K562 (cell line): ENCODE results near the gene LAPTM5. TPM values are rescaled to one million over a fixed set of nuclear protein-coding genes. Genes with fewer than 3 reads are reported as not detected.

Experiments
- ARID2 ChIP-seq: fragments of 450-650 bp; IDR thresholded peaks from 2 replicates; pipeline ENCODE4 v1.6.1; 2017; ENCODE audit warnings: antibody characterized with exemption, mild to moderate bottlenecking
- CREB3 ChIP-seq: fragments of 450-650 bp; conservative IDR thresholded peaks from 2 replicates; pipeline ENCODE4 v1.6.1; 2016; ENCODE audit warnings: missing genetic modification characterization, low read depth, mild to moderate bottlenecking, missing compliant biosample characterization, moderate library complexity
- HES1 ChIP-seq: fragments of 450-650 bp; IDR thresholded peaks from 2 replicates; pipeline ENCODE4 v1.6.1; 2016; ENCODE audit warnings: low read depth, mild to moderate bottlenecking, moderate library complexity
- LCOR ChIP-seq: sonication (generic); formaldehyde crosslinking; IDR thresholded peaks from 2 replicates; pipeline ENCODE4 v1.8.0; 2022; ENCODE audit warnings: mild to moderate bottlenecking, missing genetic modification reagents
- MAFG ChIP-seq: fragments of 450-650 bp; conservative IDR thresholded peaks from 2 replicates; pipeline ENCODE4 v1.6.1; 2016; ENCODE audit warnings: missing genetic modification characterization, missing compliant biosample characterization
- NCOA4 ChIP-seq: fragments of 450-650 bp; IDR thresholded peaks from 2 replicates; pipeline ENCODE4 v1.6.1; 2018; ENCODE audit warnings: mild to moderate bottlenecking; ENCODE audit not compliant: partially characterized antibody
- NR2C1 ChIP-seq, 2 experiments: fragments of 450-650 bp; IDR thresholded peaks; 2 replicates each; pipeline ENCODE4 v1.6.1; 2017; ENCODE audit warnings: mild to moderate bottlenecking in 2 of 2, antibody characterized with exemption in 1 of 2, inconsistent platforms in 1 of 2, missing compliant biosample characterization in 1 of 2, missing genetic modification characterization in 1 of 2
- POLR2AphosphoS5 ChIP-seq: IDR thresholded peaks from 2 replicates; pipeline ENCODE4 v1.6.1; 2011; ENCODE audit warnings: mild to moderate bottlenecking, low read depth, low read length, moderate library complexity; ENCODE audit not compliant: control insufficient read depth, insufficient read depth
- RERE ChIP-seq: sonication (generic); formaldehyde crosslinking; IDR thresholded peaks from 2 replicates; pipeline ENCODE4 v1.8.0; 2023; ENCODE audit warnings: missing genetic modification reagents, mild to moderate bottlenecking, borderline replicate concordance
- SRSF7 ChIP-seq: fragments of 200-400 bp; formaldehyde crosslinking; optimal IDR thresholded peaks from 2 replicates; pipeline ENCODE3; 2017; ENCODE audit warnings: mild to moderate bottlenecking, low read depth, low read length
- TAF9B ChIP-seq: fragments of 450-650 bp; IDR thresholded peaks from 2 replicates; pipeline ENCODE4 v1.6.1; 2018; ENCODE audit warnings: mild to moderate bottlenecking; ENCODE audit not compliant: partially characterized antibody
- TEAD1 ChIP-seq, 2 experiments: fragments of 450-650 bp in 1 of 2; sonication (generic) in 1 of 2; formaldehyde crosslinking; IDR thresholded peaks; 2 replicates each; pipeline versions ENCODE4 v1.4.0 to v1.8.0; 2020 to 2022; ENCODE audit warnings: mild to moderate bottlenecking in 2 of 2, missing genetic modification reagents in 1 of 2
- VEZF1 ChIP-seq: fragments of 200-800 bp; sonication (Bioruptor generic); IDR thresholded peaks from 2 replicates; pipeline ENCODE4 v1.6.1; 2017; ENCODE audit warnings: missing genetic modification characterization, missing compliant biosample characterization
- ZBTB17 ChIP-seq: fragments of 450-650 bp; formaldehyde crosslinking; IDR thresholded peaks from 2 replicates; pipeline ENCODE4 v1.4.0; 2020; ENCODE audit warnings: mild to moderate bottlenecking
- ZNF121 ChIP-seq: sonication (generic); formaldehyde crosslinking; conservative IDR thresholded peaks from 2 replicates; pipeline ENCODE4 v1.8.0; 2022; ENCODE audit warnings: missing genetic modification reagents
- ZNF232 ChIP-seq: sonication (generic); formaldehyde crosslinking; IDR thresholded peaks from 2 replicates; pipeline ENCODE4 v1.8.0; 2022; ENCODE audit warnings: mild to moderate bottlenecking, missing genetic modification reagents
- ZNF253 ChIP-seq: fragments of 250-450 bp; sonication (Bioruptor Pico); conservative IDR thresholded peaks from 2 replicates; pipeline ENCODE4 v1.6.1; 2021; ENCODE audit warnings: mild to moderate bottlenecking
- ZNF316 ChIP-seq: fragments of 450-650 bp; IDR thresholded peaks from 2 replicates; pipeline ENCODE4 v1.6.1; 2016
- polyA plus RNA-seq, 8 experiments: library from polyadenylated mRNA; depleted of rRNA in 4 of 8; stranded (reverse) in 5 of 8; unstranded in 3 of 8; fragments of >200 nt; fragmentation: Nextera tagmentation in 2 of 8; fragmentation: Illumina TruSeq in 1 of 8; extraction: Ambion mirVana in 2 of 8; extraction: Trizol in 1 of 8; gene quantifications; 2 replicates each; pipeline versions ENCODE4 v1.2.1 to v1.2.3, GENCODE V29; 2011 to 2014; ENCODE audit warnings: inconsistent platforms in 1 of 8, missing spikeins in 1 of 8
- total RNA-seq, 7 experiments: library from RNA; depleted of rRNA in 6 of 7; stranded (reverse); fragments of >200 nt in 6 of 7; fragmentation: Illumina TruSeq in 2 of 7; extraction: Trizol in 2 of 7; gene quantifications; 2 replicates each; pipeline versions ENCODE4 v1.2.1 to v1.2.3, GENCODE V29; 2011 to 2021; ENCODE audit warnings: low replicate concordance in 1 of 7

LAPTM5 gene
- total and polyA plus RNA-seq, 9 of the 15 experiments (the other 6 are each of a cell fraction or from before 2014, with no cell fraction given), result 2.4 to 47.3 (median 20.3) TPM

- no peak for TF ChIP-seq ZNF232 (CRISPR knock-in tag)
- TF ChIP-seq ZBTB17 (CRISPR knock-in tag), result peak; percentile 87
- no peak for TF ChIP-seq SRSF7
- no peak for TF ChIP-seq RERE (CRISPR knock-in tag)
- peak; percentile 56; the same call in 1 of the 2 replicates for TF ChIP-seq VEZF1 (CRISPR knock-in tag)
- TF ChIP-seq CREB3 (tag), result peak; percentile 70; the same call in 1 of the 2 replicates
- no peak for TF ChIP-seq NCOA4
- no peak for TF ChIP-seq NR2C1 (IDR thresholded peaks at IDR 0.05)
- no peak for TF ChIP-seq NR2C1 (tag; IDR thresholded peaks at IDR 0.05)
- no peak for TF ChIP-seq MAFG (tag)
- TF ChIP-seq TEAD1 (CRISPR knock-in tag; IDR thresholded peaks at IDR 0.05), result peak; percentile 22 to 71; a peak in 2 of 4 replicates
- no peak for TF ChIP-seq POLR2AphosphoS5
- no peak for TF ChIP-seq ZNF316
- no peak for TF ChIP-seq ZNF253 (CRISPR knock-in tag)
- TF ChIP-seq ARID2, result no peak
- no peak for TF ChIP-seq LCOR (CRISPR knock-in tag)
- no peak for TF ChIP-seq HES1
- no peak for TF ChIP-seq ZNF121 (CRISPR knock-in tag)
- TF ChIP-seq TAF9B, result no peak
These were observed 8.2 kb upstream of the LAPTM5 start (continued) for GRCh38 chr1:30765556-30766434.
